Hepatocyte (in vitro differentiated cells): ENCODE data around the gene ALK.

Experiments used
- EZH2 ChIP-seq: fragments of 200-600 bp; sonication (generic); IDR thresholded peaks from 2 replicates; pipeline ENCODE4 v1.6.1; 2016; ENCODE audit warnings: antibody characterized with exemption, mild to moderate bottlenecking, borderline replicate concordance
- TF ChIP-seq, protein P1 (sequence below): fragments of 200-600 bp; sonication (generic); IDR thresholded peaks from 2 replicates; pipeline ENCODE4 v1.5.1; 2016; ENCODE audit warnings: antibody characterized with exemption, mild to moderate bottlenecking; ENCODE audit not compliant: poor library complexity

DNA sequence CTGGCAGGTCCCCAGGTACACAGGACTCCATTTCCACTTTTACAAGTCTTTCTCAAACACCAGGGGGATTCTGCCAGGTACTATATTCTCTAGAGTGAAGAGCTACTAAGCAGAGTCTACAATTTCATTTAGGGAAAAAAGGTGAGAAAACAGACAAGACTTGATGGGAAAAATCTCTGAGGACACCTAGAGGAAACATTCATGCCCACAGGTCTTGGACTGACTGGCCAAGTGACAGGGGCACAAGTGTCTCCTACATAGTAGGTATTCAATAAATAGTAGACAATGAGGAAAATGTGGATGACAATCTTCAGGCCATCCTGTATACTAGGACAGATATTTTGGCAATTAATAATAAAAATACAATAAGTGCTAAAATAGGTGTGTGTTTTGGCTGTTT lies 577.6 kb downstream of the ALK start:
- TF ChIP-seq EZH2, result no peak
- TF ChIP-seq, protein P1, sequence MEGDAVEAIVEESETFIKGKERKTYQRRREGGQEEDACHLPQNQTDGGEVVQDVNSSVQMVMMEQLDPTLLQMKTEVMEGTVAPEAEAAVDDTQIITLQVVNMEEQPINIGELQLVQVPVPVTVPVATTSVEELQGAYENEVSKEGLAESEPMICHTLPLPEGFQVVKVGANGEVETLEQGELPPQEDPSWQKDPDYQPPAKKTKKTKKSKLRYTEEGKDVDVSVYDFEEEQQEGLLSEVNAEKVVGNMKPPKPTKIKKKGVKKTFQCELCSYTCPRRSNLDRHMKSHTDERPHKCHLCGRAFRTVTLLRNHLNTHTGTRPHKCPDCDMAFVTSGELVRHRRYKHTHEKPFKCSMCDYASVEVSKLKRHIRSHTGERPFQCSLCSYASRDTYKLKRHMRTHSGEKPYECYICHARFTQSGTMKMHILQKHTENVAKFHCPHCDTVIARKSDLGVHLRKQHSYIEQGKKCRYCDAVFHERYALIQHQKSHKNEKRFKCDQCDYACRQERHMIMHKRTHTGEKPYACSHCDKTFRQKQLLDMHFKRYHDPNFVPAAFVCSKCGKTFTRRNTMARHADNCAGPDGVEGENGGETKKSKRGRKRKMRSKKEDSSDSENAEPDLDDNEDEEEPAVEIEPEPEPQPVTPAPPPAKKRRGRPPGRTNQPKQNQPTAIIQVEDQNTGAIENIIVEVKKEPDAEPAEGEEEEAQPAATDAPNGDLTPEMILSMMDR, result no peak
